K562 (cell line): ENCODE results near the gene GGCT. TPM values are rescaled to one million over a fixed set of nuclear protein-coding genes. Genes with fewer than 3 reads are reported as not detected.

Experiments
- ATAC-seq: fragments of 200-7000 bp; cut with Tn5 transposase; 3 replicates; pipeline ENCODE4 v1.9.1; 2020; ENCODE audit warnings: moderate library complexity
- BruUV-seq: library from RNA; stranded (reverse); fragments of 400-500 nt; replicated peaks from 2 replicates; lab custom pipeline; 2021; lab: Mats Ljungman, UMichigan
- CTCF ChIA-PET: fragments of 300-600 bp; formaldehyde crosslinking; extraction: SDS; loops from one replicate; lab custom pipeline; 2021; ENCODE audit warnings: low intra/inter-chr PET ratio; lab: Yijun Ruan, JAX
- POLR2A ChIA-PET: fragments of 300-600, 350-650 bp; sonication (Branson Sonifier 250); formaldehyde crosslinking; extraction: SDS; loops from one replicate; lab custom pipeline; 2021; ENCODE audit warnings: antibody characterized with exemption, inconsistent platforms; lab: Yijun Ruan, JAX
- DNase-seq, 4 experiments: peaks; one replicate each; pipeline versions ENCODE4 v3.0.0 to v3.0.0-alpha.2; 2011 to 2018; ENCODE audit warnings: low spot score in 3 of 4, mixed read lengths in 3 of 4; ENCODE audit errors: extremely low read depth in 1 of 4
- FAIRE-seq: peaks from 2 replicates; lab custom pipeline; 2011; peaks lifted over from hg19 to GRCh38; lab: Jason Lieb, UNC
- H2AFZ ChIP-seq: 2 replicates; pipeline ENCODE4 v1.6.0; 2011; ENCODE audit warnings: low read depth, low read length, control low read depth, inconsistent platforms
- H3K27ac ChIP-seq: fragments of 200-600 bp; 3 replicates; pipeline ENCODE4 v1.8.0; 2011; ENCODE audit warnings: low read depth, mild to moderate bottlenecking, control low read depth, inconsistent platforms, low read length, moderate library complexity, mixed read lengths; ENCODE audit errors: extremely low read depth
- H3K27me3 ChIP-seq, 2 experiments: fragments of 300-600 bp in 1 of 2; 2 replicates in 1 of 2; 3 replicates in 1 of 2; pipeline versions ENCODE4 v1.6.0 to v1.8.0; 2011; ENCODE audit warnings: inconsistent platforms in 2 of 2, low read length in 2 of 2, mild to moderate bottlenecking in 1 of 2, mixed read lengths in 1 of 2, moderate library complexity in 1 of 2; ENCODE audit not compliant: control insufficient read depth in 2 of 2, insufficient read depth in 2 of 2
- H3K36me3 ChIP-seq: fragments of 300-600 bp; 3 replicates; pipeline ENCODE4 v1.8.0; 2011; ENCODE audit warnings: mild to moderate bottlenecking, low read length, inconsistent platforms; ENCODE audit not compliant: control insufficient read depth, insufficient read depth
- H3K4me1 ChIP-seq, 2 experiments: fragments of 200-600 bp in 1 of 2; replicated peaks in 1 of 2; 2 replicates in 1 of 2; 3 replicates in 1 of 2; pipeline versions ENCODE4 v1.5.1 to v1.8.0; 2011; ENCODE audit warnings: inconsistent platforms in 2 of 2, low read length in 2 of 2, mild to moderate bottlenecking in 1 of 2, mixed read lengths in 1 of 2, moderate library complexity in 1 of 2; ENCODE audit not compliant: control insufficient read depth in 2 of 2, insufficient read depth in 2 of 2
- H3K4me2 ChIP-seq: 2 replicates; pipeline ENCODE4 v1.6.1; 2011; ENCODE audit warnings: low read length, control low read depth, inconsistent platforms, mixed read lengths; ENCODE audit not compliant: insufficient read depth
- H3K4me3 ChIP-seq: fragments of 200-600 bp; sonication (generic), shearing (Covaris generic); 2 replicates; pipeline ENCODE4 v1.5.1; 2016; ENCODE audit warnings: control low read depth, inconsistent platforms
- H3K79me2 ChIP-seq: fragments of 200-600 bp; 3 replicates; pipeline ENCODE4 v1.8.0; 2011; ENCODE audit warnings: low read length, inconsistent platforms; ENCODE audit not compliant: control insufficient read depth, insufficient read depth
- H3K9ac ChIP-seq, 2 experiments: 2 replicates each; pipeline versions ENCODE4 v1.6.0 to v1.6.1; 2011; ENCODE audit warnings: low read depth in 2 of 2, low read length in 2 of 2, control low read depth in 1 of 2, inconsistent platforms in 1 of 2, mild to moderate bottlenecking in 1 of 2, mixed read lengths in 1 of 2; ENCODE audit not compliant: insufficient read depth in 1 of 2
- H3K9me1 ChIP-seq: one replicate; pipeline ENCODE4 v1.6.0; 2011; ENCODE audit warnings: inconsistent platforms, mild to moderate bottlenecking, low read length, moderate library complexity; ENCODE audit not compliant: control insufficient read depth, insufficient read depth
- H3K9me3 ChIP-seq: replicated peaks from 2 replicates; pipeline ENCODE4 v1.5.1; 2011; ENCODE audit warnings: low read depth, low read length, inconsistent platforms; ENCODE audit not compliant: control insufficient read depth, insufficient read depth
- H4K20me1 ChIP-seq: replicated peaks from 2 replicates; pipeline ENCODE4 v1.6.1; 2011; ENCODE audit warnings: low read length, inconsistent platforms, mixed read lengths; ENCODE audit not compliant: control insufficient read depth, insufficient read depth
- ASH1L ChIP-seq: fragments of 450-650 bp; IDR thresholded peaks from 2 replicates; pipeline ENCODE4 v1.6.1; 2018; ENCODE audit warnings: borderline replicate concordance, mild to moderate bottlenecking, low read depth; ENCODE audit not compliant: partially characterized antibody
- CHD7 ChIP-seq: fragments of 200-600 bp; sonication (generic); IDR thresholded peaks from one replicate; pipeline ENCODE4 v1.6.1; 2012; ENCODE audit warnings: mild to moderate bottlenecking, low read depth, low read length, inconsistent platforms
- HSF4 ChIP-seq: fragments of 250-450 bp; sonication (Bioruptor Pico); IDR thresholded peaks from 2 replicates; pipeline ENCODE4 v2.1.2; 2022; ENCODE audit warnings: mild to moderate bottlenecking, moderate library complexity, borderline replicate concordance
- MEF2A ChIP-seq: IDR thresholded peaks from 2 replicates; pipeline ENCODE4 v1.6.1; 2011; ENCODE audit warnings: low read depth, mild to moderate bottlenecking, low read length, moderate library complexity; ENCODE audit not compliant: control insufficient read depth
- SNRNP70 ChIP-seq: fragments of 200-400 bp; formaldehyde crosslinking; optimal IDR thresholded peaks from 2 replicates; pipeline ENCODE3; 2017; ENCODE audit warnings: low read depth, low read length
- ZNF274 ChIP-seq: IDR thresholded peaks from 2 replicates; pipeline ENCODE4 v1.6.1; 2011; ENCODE audit warnings: low read depth, mild to moderate bottlenecking, low read length, moderate library complexity, borderline replicate concordance
- ZNF311 ChIP-seq: fragments of 250-450 bp; sonication (Bioruptor Pico); IDR thresholded peaks from 2 replicates; pipeline ENCODE4 v1.4.0; 2020; ENCODE audit warnings: mild to moderate bottlenecking, moderate library complexity
- in situ Hi-C: fragments of 300-500 bp; cut with MboI; formaldehyde crosslinking; loops from 4 replicates; pipeline ENCODE4 v1.15.0; 2018; ENCODE audit warnings: inconsistent platforms, mixed read lengths
- intact Hi-C: fragments of 100-400 bp; cut with micrococcal nuclease; formaldehyde crosslinking; loops from 2 replicates; pipeline ENCODE4 v1.14.2; 2022
- polyA plus RNA-seq, 8 experiments: library from polyadenylated mRNA; depleted of rRNA in 4 of 8; stranded (reverse) in 5 of 8; unstranded in 3 of 8; fragments of >200 nt; fragmentation: Nextera tagmentation in 2 of 8; fragmentation: Illumina TruSeq in 1 of 8; extraction: Ambion mirVana in 2 of 8; extraction: Trizol in 1 of 8; gene quantifications; 2 replicates each; pipeline versions ENCODE4 v1.2.1 to v1.2.3, GENCODE V29; 2011 to 2014; ENCODE audit warnings: inconsistent platforms in 1 of 8, missing spikeins in 1 of 8
- total RNA-seq, 7 experiments: library from RNA; depleted of rRNA in 6 of 7; stranded (reverse); fragments of >200 nt in 6 of 7; fragmentation: Illumina TruSeq in 2 of 7; extraction: Trizol in 2 of 7; gene quantifications; 2 replicates each; pipeline versions ENCODE4 v1.2.1 to v1.2.3, GENCODE V29; 2011 to 2021; ENCODE audit warnings: low replicate concordance in 1 of 7
- TF ChIP-seq, protein P1 (sequence below): fragments of 200-800 bp; sonication (Bioruptor generic); IDR thresholded peaks from 2 replicates; pipeline ENCODE4 v1.6.1; 2017; ENCODE audit warnings: missing genetic modification characterization, missing compliant biosample characterization

GGCT gene
- total and polyA plus RNA-seq, 9 of the 15 experiments (the other 6 are each of a cell fraction or from before 2014, with no cell fraction given): 79.0 to 349 (median 136) TPM

DNA sequence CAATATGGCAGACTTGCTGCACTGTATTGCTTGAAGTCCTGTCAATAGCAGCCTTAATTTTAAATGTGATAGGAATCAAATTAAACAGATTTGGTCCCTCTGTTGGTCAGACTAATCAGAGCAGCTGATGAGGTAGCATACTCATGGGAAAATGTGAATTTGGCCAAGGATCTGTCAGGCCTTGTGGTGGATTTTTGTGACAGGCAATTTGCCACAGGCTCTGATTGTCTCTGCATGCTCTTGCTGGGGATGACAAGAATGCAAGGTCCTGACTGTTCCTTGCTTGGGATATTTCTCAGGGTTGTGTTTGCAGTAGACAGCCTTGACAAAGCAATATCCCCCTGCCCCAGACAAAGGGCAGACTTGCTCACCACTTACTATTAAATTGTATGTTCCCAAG lies 48.5 kb upstream of the GGCT start:
- intact Hi-C loops: no loop called here
- Histone ChIP-seq H3K9me3 (no peaks in the 10 kb centered on the region), H4K20me1 (no peaks in the 10 kb centered on the region; the same call in 1 of the 2 replicates), H3K4me2 (no peak overlapping the region), H2AFZ (no peak overlapping the region), H3K4me3 (no peak overlapping the region), H3K4me1 (peaks cover 0 to 10% of the 10 kb centered on the region in 2 experiments; a peak in 3 of 5 replicates), H3K9me1 (no peaks in the 10 kb centered on the region), H3K27me3 (no peaks in the 10 kb centered on the region), H3K36me3 (no peaks in the 10 kb centered on the region), H3K27ac (no peak overlapping the region), H3K79me2 (no peaks in the 10 kb centered on the region), H3K9ac (no peak overlapping the region)
- BruUV-seq: no TSS peak
- in situ Hi-C loops: no loop called here
- DNase-seq (no peak), FAIRE-seq (no peak), ATAC-seq (no peak)
- ChIA-PET POLR2A (interaction anchor here (0.6 to 1.3 kb wide), 4 partner anchors 8 to 540 kb away, joined by 3 to 5 read pairs (median 4); no protein-coding TSS in a partner anchor), CTCF (no interaction called here)
- TF ChIP-seq MEF2A (no peak), HSF4 (CRISPR knock-in tag) (no peak), ZNF311 (no peak), SNRNP70 (no peak), CHD7 (no peak), ZNF274 (no peak), ASH1L (no peak)
- TF ChIP-seq, protein P1, sequence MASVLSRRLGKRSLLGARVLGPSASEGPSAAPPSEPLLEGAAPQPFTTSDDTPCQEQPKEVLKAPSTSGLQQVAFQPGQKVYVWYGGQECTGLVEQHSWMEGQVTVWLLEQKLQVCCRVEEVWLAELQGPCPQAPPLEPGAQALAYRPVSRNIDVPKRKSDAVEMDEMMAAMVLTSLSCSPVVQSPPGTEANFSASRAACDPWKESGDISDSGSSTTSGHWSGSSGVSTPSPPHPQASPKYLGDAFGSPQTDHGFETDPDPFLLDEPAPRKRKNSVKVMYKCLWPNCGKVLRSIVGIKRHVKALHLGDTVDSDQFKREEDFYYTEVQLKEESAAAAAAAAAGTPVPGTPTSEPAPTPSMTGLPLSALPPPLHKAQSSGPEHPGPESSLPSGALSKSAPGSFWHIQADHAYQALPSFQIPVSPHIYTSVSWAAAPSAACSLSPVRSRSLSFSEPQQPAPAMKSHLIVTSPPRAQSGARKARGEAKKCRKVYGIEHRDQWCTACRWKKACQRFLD (CRISPR knock-in tag): no peak
